ENCODE data around the gene KCNQ4.
A peak's percentile ranks its signal among the peaks of the same experiment; 100 is the strongest.

Gene KCNQ4

GRCh38 chr1:40789661-40790430, 6.3 kb downstream of the KCNQ4 start:
- WGBS, 2 donors (ENCODE audit: extremely low coverage in 2 of 2, insufficient read length in 2 of 2, insufficient replicate concordance in 1 of 2), result no CpG with 5 or more reads among the region's 13 CpGs

GRCh38 chr1:40792036-40792435, 8.4 kb downstream of the KCNQ4 start:
- Histone ChIP-seq H4K91ac (ENCODE audit: low read depth, low read length, poor library complexity) (no peak overlapping the region), H3K4ac (ENCODE audit: low read length) (no peak overlapping the region), H3K18ac (ENCODE audit: low read length) (no peak overlapping the region), H4K8ac (ENCODE audit: low read depth, low read length) (no peak overlapping the region), H2BK5ac (ENCODE audit: low read length) (no peak overlapping the region), H2BK12ac (ENCODE audit: low read length) (no peak overlapping the region), H3K4me1 (ENCODE audit: control insufficient read depth in 2 of 2, insufficient read depth in 1 of 2, low read depth in 1 of 2, low read length in 2 of 2) (peaks cover 0 to 10% of the 10 kb centered on the region in 2 donors), H3K9me3 (replicated peaks in 1 of 2; ENCODE audit: control insufficient read depth in 2 of 2, insufficient read depth in 1 of 2, low read depth in 1 of 2, low read length in 2 of 2) (no peaks in the 10 kb centered on the region), H3K23ac (ENCODE audit: low read depth, low read length, poor library complexity) (no peak overlapping the region), H2AFZ (ENCODE audit: low read length) (no peak overlapping the region), H3K36me3 (replicated peaks in 1 of 2; ENCODE audit: control insufficient read depth in 2 of 2, insufficient read depth in 2 of 2, low read length in 2 of 2) (no peaks in the 10 kb centered on the region), H3K4me3 (ENCODE audit: low read length in 2 of 2) (no peak overlapping the region), H2AK5ac (ENCODE audit: low read depth, low read length) (no peak overlapping the region), H3K27ac (replicated peaks; ENCODE audit: low read length) (no peak overlapping the region), H3K4me2 (ENCODE audit: insufficient read depth, low read length, poor library complexity, severe bottlenecking) (no peak overlapping the region), H2BK120ac (ENCODE audit: low read depth, low read length) (no peak overlapping the region), H2BK15ac (ENCODE audit: low read length) (peak overlapping the region; percentile 62), H3K27me3 (ENCODE audit: control insufficient read depth in 3 of 3, insufficient read depth in 3 of 3, low read depth in 1 of 3, low read length in 3 of 3) (peaks cover 0 to 75% (median 0%) of the 10 kb centered on the region in 3 experiments), H3K9ac (ENCODE audit: low read depth, low read length, poor library complexity) (no peak overlapping the region), H3K79me1 (ENCODE audit: low read depth, low read length) (peaks cover 3% of the 10 kb centered on the region), H3K14ac (ENCODE audit: low read length) (no peak overlapping the region)
- no peak for DNase-seq (ENCODE audit: low spot score)
- no CpG with 5 or more reads among the region's 7 CpGs for WGBS, 2 donors (ENCODE audit: extremely low coverage in 2 of 2, insufficient read length in 2 of 2, insufficient replicate concordance in 1 of 2)

More at GRCh38 chr1:40789661-40790430, 6.3 kb downstream of the KCNQ4 start:
- H2BK15ac ChIP-seq (ENCODE audit: low read length), result no peak overlapping the region
- H3K27ac ChIP-seq (replicated peaks; ENCODE audit: low read length), result no peak overlapping the region
- no peak overlapping the region for H2AFZ ChIP-seq (ENCODE audit: low read length)
- no peak overlapping the region for H2BK12ac ChIP-seq (ENCODE audit: low read length)
- H3K9me3 ChIP-seq (replicated peaks in 1 of 2; ENCODE audit: control insufficient read depth in 2 of 2, insufficient read depth in 1 of 2, low read depth in 1 of 2, low read length in 2 of 2), result no peaks in the 10 kb centered on the region
- H3K79me1 ChIP-seq (ENCODE audit: low read depth, low read length), result peaks cover 3% of the 10 kb centered on the region
- no peak overlapping the region for H3K4ac ChIP-seq (ENCODE audit: low read length)
- H2BK5ac ChIP-seq (ENCODE audit: low read length), result no peak overlapping the region
- H2BK120ac ChIP-seq (ENCODE audit: low read depth, low read length), result no peak overlapping the region
- no peaks in the 10 kb centered on the region for H3K36me3 ChIP-seq (replicated peaks in 1 of 2; ENCODE audit: control insufficient read depth in 2 of 2, insufficient read depth in 2 of 2, low read length in 2 of 2)
- peaks cover 6 to 10% of the 10 kb centered on the region in 2 donors for H3K4me1 ChIP-seq (ENCODE audit: control insufficient read depth in 2 of 2, insufficient read depth in 1 of 2, low read depth in 1 of 2, low read length in 2 of 2)
- no peak overlapping the region for H3K4me3 ChIP-seq (ENCODE audit: low read length in 2 of 2)
- H2AK5ac ChIP-seq (ENCODE audit: low read depth, low read length), result no peak overlapping the region
- H3K23ac ChIP-seq (ENCODE audit: low read depth, low read length, poor library complexity), result no peak overlapping the region
- no peak overlapping the region for H4K91ac ChIP-seq (ENCODE audit: low read depth, low read length, poor library complexity)
- no peak overlapping the region for H3K9ac ChIP-seq (ENCODE audit: low read depth, low read length, poor library complexity)
- H3K4me2 ChIP-seq (ENCODE audit: insufficient read depth, low read length, poor library complexity, severe bottlenecking), result no peak overlapping the region
- no peak overlapping the region for H3K14ac ChIP-seq (ENCODE audit: low read length)
- DNase-seq (ENCODE audit: low spot score), result no peak
- no peak overlapping the region for H4K8ac ChIP-seq (ENCODE audit: low read depth, low read length)
- H3K27me3 ChIP-seq (ENCODE audit: control insufficient read depth in 3 of 3, insufficient read depth in 3 of 3, low read depth in 1 of 3, low read length in 3 of 3), result peaks cover 0 to 91% (median 3%) of the 10 kb centered on the region in 3 experiments
- no peak overlapping the region for H3K18ac ChIP-seq (ENCODE audit: low read length)

- Histone ChIP-seq H3K27ac (replicated peaks; ENCODE audit: low read length) (no peak overlapping the region), H2BK120ac (ENCODE audit: low read depth, low read length) (no peak overlapping the region), H2BK15ac (ENCODE audit: low read length) (no peak overlapping the region), H3K4ac (ENCODE audit: low read length) (no peak overlapping the region), H3K9me3 (replicated peaks in 1 of 2; ENCODE audit: control insufficient read depth in 2 of 2, insufficient read depth in 1 of 2, low read depth in 1 of 2, low read length in 2 of 2) (no peaks in the 10 kb centered on the region), H3K27me3 (ENCODE audit: control insufficient read depth in 3 of 3, insufficient read depth in 3 of 3, low read depth in 1 of 3, low read length in 3 of 3) (peaks cover 0 to 64% (median 0%) of the 10 kb centered on the region in 3 experiments), H2BK5ac (ENCODE audit: low read length) (no peak overlapping the region), H4K8ac (ENCODE audit: low read depth, low read length) (no peak overlapping the region), H3K79me1 (ENCODE audit: low read depth, low read length) (peaks cover under 1% of the 10 kb centered on the region), H3K23ac (ENCODE audit: low read depth, low read length, poor library complexity) (no peak overlapping the region), H3K36me3 (replicated peaks in 1 of 2; ENCODE audit: control insufficient read depth in 2 of 2, insufficient read depth in 2 of 2, low read length in 2 of 2) (no peaks in the 10 kb centered on the region), H2AFZ (ENCODE audit: low read length) (no peak overlapping the region), H4K91ac (ENCODE audit: low read depth, low read length, poor library complexity) (no peak overlapping the region), H3K4me1 (ENCODE audit: control insufficient read depth in 2 of 2, insufficient read depth in 1 of 2, low read depth in 1 of 2, low read length in 2 of 2) (peaks cover 0 to 4% of the 10 kb centered on the region in 2 donors), H2BK12ac (ENCODE audit: low read length) (no peak overlapping the region), H2AK5ac (ENCODE audit: low read depth, low read length) (no peak overlapping the region), H3K14ac (ENCODE audit: low read length) (no peak overlapping the region), H3K4me2 (ENCODE audit: insufficient read depth, low read length, poor library complexity, severe bottlenecking) (no peak overlapping the region), H3K9ac (ENCODE audit: low read depth, low read length, poor library complexity) (peak overlapping the region; percentile 17), H3K4me3 (ENCODE audit: low read length in 2 of 2) (no peak overlapping the region), H3K18ac (ENCODE audit: low read length) (peak overlapping the region; percentile 11)
- DNase-seq (ENCODE audit: low spot score), result no peak
- WGBS, 2 donors (ENCODE audit: extremely low coverage in 2 of 2, insufficient read length in 2 of 2, insufficient replicate concordance in 1 of 2), result no CpG with 5 or more reads among the region's 3 CpGs
Observed at GRCh38 chr1:40793617-40794016, 10.0 kb downstream of the KCNQ4 start.

GRCh38 chr1:40794048-40794447, 10.5 kb downstream of the KCNQ4 start:
- H3K79me1 ChIP-seq (ENCODE audit: low read depth, low read length), result no peaks in the 10 kb centered on the region
- no peak overlapping the region for H2BK5ac ChIP-seq (ENCODE audit: low read length)
- WGBS, 2 donors (ENCODE audit: extremely low coverage in 2 of 2, insufficient read length in 2 of 2, insufficient replicate concordance in 1 of 2), result no CpG with 5 or more reads among the region's 4 CpGs

More at GRCh38 chr1:40794048-40794447, 10.5 kb downstream of the KCNQ4 start:
- H2BK120ac ChIP-seq (ENCODE audit: low read depth, low read length), result no peak overlapping the region
- no peak overlapping the region for H3K14ac ChIP-seq (ENCODE audit: low read length)
- no peak overlapping the region for H3K18ac ChIP-seq (ENCODE audit: low read length)
- H3K4ac ChIP-seq (ENCODE audit: low read length), result no peak overlapping the region
- H2AFZ ChIP-seq (ENCODE audit: low read length), result no peak overlapping the region
- no peak overlapping the region for H4K8ac ChIP-seq (ENCODE audit: low read depth, low read length)
- no peak overlapping the region for H3K9ac ChIP-seq (ENCODE audit: low read depth, low read length, poor library complexity)
- no peak overlapping the region for H3K4me3 ChIP-seq (ENCODE audit: low read length in 2 of 2)
- DNase-seq (ENCODE audit: low spot score), result no peak
- no peak overlapping the region for H3K27ac ChIP-seq (replicated peaks; ENCODE audit: low read length)
- no peak overlapping the region for H3K4me2 ChIP-seq (ENCODE audit: insufficient read depth, low read length, poor library complexity, severe bottlenecking)
- peaks cover 0 to 60% (median 0%) of the 10 kb centered on the region in 3 experiments for H3K27me3 ChIP-seq (ENCODE audit: control insufficient read depth in 3 of 3, insufficient read depth in 3 of 3, low read depth in 1 of 3, low read length in 3 of 3)
- H3K9me3 ChIP-seq (replicated peaks in 1 of 2; ENCODE audit: control insufficient read depth in 2 of 2, insufficient read depth in 1 of 2, low read depth in 1 of 2, low read length in 2 of 2), result no peaks in the 10 kb centered on the region
- H4K91ac ChIP-seq (ENCODE audit: low read depth, low read length, poor library complexity), result no peak overlapping the region
- peaks cover under 1 to 8% of the 10 kb centered on the region in 2 donors for H3K4me1 ChIP-seq (ENCODE audit: control insufficient read depth in 2 of 2, insufficient read depth in 1 of 2, low read depth in 1 of 2, low read length in 2 of 2)
- no peak overlapping the region for H2BK15ac ChIP-seq (ENCODE audit: low read length)
- H3K23ac ChIP-seq (ENCODE audit: low read depth, low read length, poor library complexity), result no peak overlapping the region
- H2BK12ac ChIP-seq (ENCODE audit: low read length), result no peak overlapping the region
- H3K36me3 ChIP-seq (replicated peaks in 1 of 2; ENCODE audit: control insufficient read depth in 2 of 2, insufficient read depth in 2 of 2, low read length in 2 of 2), result no peaks in the 10 kb centered on the region
- no peak overlapping the region for H2AK5ac ChIP-seq (ENCODE audit: low read depth, low read length)

All from neuronal stem cell (in vitro differentiated cells).